AG04449 (cell line): ENCODE data around the gene DAZAP2.
"Not testable (repeated sequence)": the region's sequence is repeated elsewhere in the genome, so short reads cannot be mapped to it uniquely, and the experiment has no call there.

Source experiments
- CTCF ChIA-PET: fragments of 350-600 bp; formaldehyde crosslinking; extraction: SDS; loops from one replicate; lab custom pipeline; 2021; ENCODE audit warnings: antibody characterized with exemption; lab: Yijun Ruan, JAX
- POLR2A ChIA-PET: fragments of 400-600, 350-600 bp; formaldehyde crosslinking; extraction: SDS; loops from one replicate; lab custom pipeline; 2020; ENCODE audit warnings: antibody characterized with exemption, inconsistent platforms; lab: Yijun Ruan, JAX
- DNase-seq: peaks from one replicate; pipeline ENCODE4 v3.0.0-alpha.2; 2010; ENCODE audit warnings: low read depth, low spot score
- H3K4me3 ChIP-seq: 2 replicates; pipeline ENCODE4 v1.5.1; 2011; ENCODE audit warnings: low read depth, mild to moderate bottlenecking, control low read depth, low read length
- TF ChIP-seq, protein P1 (sequence below): IDR thresholded peaks from one replicate; pipeline ENCODE4 v1.5.1; 2011; ENCODE audit warnings: mild to moderate bottlenecking, moderate library complexity, low read length, control low read depth, inconsistent platforms; ENCODE audit not compliant: insufficient read depth; ENCODE audit errors: missing control alignments

The DAZAP2 gene

GRCh38 chr12:51217968-51218606, 20.5 kb upstream of the DAZAP2 start, which contains the start of gene POU6F1:
Gene POU6F1, minus strand, starts transcription at chr12:51218062. Its CDS starts 11,226 bp downstream, at chr12:51206836.
- ChIA-PET CTCF (interaction anchor here (0.7 to 3.9 kb wide), 12 partner anchors 12 to 233 kb away, joined by 3 to 27 read pairs (median 3); no protein-coding TSS in a partner anchor), POLR2A (interaction anchor here (0.6 to 1.9 kb wide), 5 partner anchors 13 to 608 kb away, joined by 3 to 15 read pairs (median 4); partner anchors contain the start of genes CSRNP2 and DAZAP2)
- TF ChIP-seq, protein P1, sequence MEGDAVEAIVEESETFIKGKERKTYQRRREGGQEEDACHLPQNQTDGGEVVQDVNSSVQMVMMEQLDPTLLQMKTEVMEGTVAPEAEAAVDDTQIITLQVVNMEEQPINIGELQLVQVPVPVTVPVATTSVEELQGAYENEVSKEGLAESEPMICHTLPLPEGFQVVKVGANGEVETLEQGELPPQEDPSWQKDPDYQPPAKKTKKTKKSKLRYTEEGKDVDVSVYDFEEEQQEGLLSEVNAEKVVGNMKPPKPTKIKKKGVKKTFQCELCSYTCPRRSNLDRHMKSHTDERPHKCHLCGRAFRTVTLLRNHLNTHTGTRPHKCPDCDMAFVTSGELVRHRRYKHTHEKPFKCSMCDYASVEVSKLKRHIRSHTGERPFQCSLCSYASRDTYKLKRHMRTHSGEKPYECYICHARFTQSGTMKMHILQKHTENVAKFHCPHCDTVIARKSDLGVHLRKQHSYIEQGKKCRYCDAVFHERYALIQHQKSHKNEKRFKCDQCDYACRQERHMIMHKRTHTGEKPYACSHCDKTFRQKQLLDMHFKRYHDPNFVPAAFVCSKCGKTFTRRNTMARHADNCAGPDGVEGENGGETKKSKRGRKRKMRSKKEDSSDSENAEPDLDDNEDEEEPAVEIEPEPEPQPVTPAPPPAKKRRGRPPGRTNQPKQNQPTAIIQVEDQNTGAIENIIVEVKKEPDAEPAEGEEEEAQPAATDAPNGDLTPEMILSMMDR, result peak; percentile 68
- H3K4me3 ChIP-seq, result peak within 1 kb of the TSS; percentile 77
- no peak for DNase-seq

DNA sequence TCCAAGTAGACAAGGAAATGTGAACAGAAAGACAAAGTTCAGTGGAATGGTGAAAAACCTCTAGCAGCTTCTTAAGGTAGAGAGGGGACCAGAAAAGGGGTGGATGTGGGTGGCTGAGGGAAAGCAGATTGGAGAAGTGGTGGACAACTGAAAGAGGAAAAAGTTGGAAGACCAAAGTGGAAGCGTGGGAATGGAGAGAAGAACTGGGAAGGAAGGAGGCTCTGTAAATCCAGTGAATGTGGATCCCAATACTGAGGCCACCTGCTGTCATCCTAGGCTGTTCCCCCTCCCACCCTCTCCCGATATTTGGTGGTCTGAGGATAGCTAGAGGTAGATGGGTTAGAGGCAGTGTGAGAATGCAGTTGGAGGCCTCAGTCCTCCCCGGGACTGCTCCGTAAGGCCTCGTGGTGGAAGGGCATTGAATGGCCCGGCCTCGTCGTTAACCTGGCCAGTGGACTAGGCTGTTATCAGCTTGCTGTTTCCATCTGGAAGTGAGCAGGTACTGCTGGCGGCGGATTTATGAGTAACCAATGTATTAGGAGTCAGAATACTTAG, 19.9 kb upstream of the DAZAP2 start:
- no peak for DNase-seq
- TF ChIP-seq, protein P1, result no peak
- H3K4me3 ChIP-seq, result peak overlapping the region; percentile 77
- ChIA-PET POLR2A (interaction anchor here (0.7 to 1.9 kb wide), 4 partner anchors 12 to 136 kb away, joined by 4 to 15 read pairs (median 8); partner anchors contain the start of genes CSRNP2 and DAZAP2), CTCF (interaction anchor here (0.6 to 3.9 kb wide), 13 partner anchors 11 to 681 kb away, joined by 3 to 27 read pairs (median 3); no protein-coding TSS in a partner anchor)

DNA sequence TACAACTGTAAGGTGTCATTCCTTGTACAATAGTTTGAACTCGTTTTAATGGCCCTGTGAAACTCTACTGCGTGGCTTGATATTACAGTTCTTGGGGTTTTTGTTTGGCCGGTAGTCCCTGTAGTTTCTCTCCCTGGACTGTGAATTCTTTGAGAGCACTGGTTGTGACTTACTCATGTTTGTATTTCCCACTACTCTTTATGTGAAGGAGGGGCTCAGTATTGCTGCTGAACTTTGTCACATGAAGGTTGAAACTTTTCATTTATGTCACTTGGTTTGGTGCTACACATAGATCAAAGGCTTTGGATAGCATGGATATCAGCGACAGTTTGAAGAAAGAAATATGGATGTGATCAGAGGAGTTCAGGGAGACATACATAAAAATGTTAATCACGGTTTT, 19.3 kb upstream of the DAZAP2 start:
- ChIA-PET POLR2A (interaction anchor here (1.6 kb wide), 1 partner anchor 21 kb away, joined by 4 read pairs; no protein-coding TSS in a partner anchor), CTCF (interaction anchor here (0.6 to 3.9 kb wide), 4 partner anchors 10 to 680 kb away, joined by 3 to 27 read pairs (median 9); no protein-coding TSS in a partner anchor)
- DNase-seq, result no peak
- H3K4me3 ChIP-seq, result no peak overlapping the region
- TF ChIP-seq, protein P1, result no peak

GRCh38 chr12:51219857-51220256, 18.8 kb upstream of the DAZAP2 start:
- H3K4me3 ChIP-seq, POLR2A ChIA-PET, DNase-seq: not testable (repeated sequence)
- CTCF ChIA-PET, result interaction anchor here (0.6 kb wide), 1 partner anchor 10 kb away, joined by 3 read pairs; no protein-coding TSS in a partner anchor

GRCh38 chr12:51222461-51222860, 16.2 kb upstream of the DAZAP2 start:
- TF ChIP-seq, protein P1, result no peak
- H3K4me3 ChIP-seq, result no peak overlapping the region
- no peak for DNase-seq
- ChIA-PET CTCF (interaction anchor here (0.9 kb wide), 1 partner anchor 119 kb away, joined by 3 read pairs; no protein-coding TSS in a partner anchor), POLR2A (no interaction called here)

DNA sequence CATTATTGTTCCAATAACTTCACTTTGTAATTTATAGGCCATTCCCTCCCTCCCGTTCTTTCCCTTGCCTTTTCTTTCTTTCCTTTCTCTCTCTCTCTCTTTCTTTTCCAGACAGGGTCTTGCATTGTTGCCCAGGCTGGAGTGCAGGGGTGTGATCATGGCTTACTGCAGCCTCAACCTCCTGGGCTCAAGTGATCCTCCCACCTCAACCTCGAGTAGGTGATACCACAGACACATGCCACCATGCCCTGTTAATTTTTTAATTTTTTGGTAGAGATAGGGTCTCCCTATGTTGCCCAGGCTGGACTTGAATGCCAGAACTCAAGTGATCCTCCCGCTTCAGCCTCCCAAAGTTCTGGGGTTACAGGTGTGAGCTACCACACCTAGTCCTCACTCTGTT, 14.0 kb upstream of the DAZAP2 start:
- ChIA-PET POLR2A (no interaction called here), CTCF (no interaction called here)
- no peak for DNase-seq
- H3K4me3 ChIP-seq, result no peak overlapping the region
- TF ChIP-seq, protein P1, result no peak
